NCI-H146 (cell line): ENCODE data around the gene ALOX15B.

Experiments used
- DNase-seq: peaks from one replicate; lab custom pipeline; 2025; lab: John Stamatoyannopoulos, UW

ALOX15B gene

GRCh38 chr17:8080208-8080798 lies 41.4 kb downstream of the ALOX15B start:
- no peak for DNase-seq

- no peak for DNase-seq
These were observed 42.0 kb downstream of the ALOX15B start for GRCh38 chr17:8080799-8081219.

- DNase-seq = no peak
These were observed 43.0 kb downstream of the ALOX15B start for GRCh38 chr17:8081876-8082275.

- no peak for DNase-seq
These were observed 43.4 kb downstream of the ALOX15B start for GRCh38 chr17:8082292-8082691.

GRCh38 chr17:8084250-8084649 lies 45.4 kb downstream of the ALOX15B start:
- DNase-seq = no peak

- no peak for DNase-seq
These were observed 48.5 kb downstream of the ALOX15B start, which contains the start of gene ALOX12B for GRCh38 chr17:8087075-8087951. TSS of gene ALOX12B (minus strand) at chr17:8087716. CDS start at chr17:8087442, 274 bp downstream.

GRCh38 chr17:8087952-8088230 lies 49.0 kb downstream of the ALOX15B start:
- no peak for DNase-seq

GRCh38 chr17:8089728-8090127 lies 50.9 kb downstream of the ALOX15B start:
- DNase-seq = no peak

- DNase-seq = no peak
These were observed 52.3 kb downstream of the ALOX15B start for GRCh38 chr17:8091033-8091687.

- DNase-seq = no peak
These were observed 56.5 kb downstream of the ALOX15B start for GRCh38 chr17:8095361-8095760.

GRCh38 chr17:8096541-8096940 lies 57.7 kb downstream of the ALOX15B start:
- DNase-seq = no peak
